Right lobe of liver (tissue), 4 donors: Measurements from ENCODE around the gene NT5C3B.

Experiments used
- CTCF ChIP-seq, 4 donors: fragments of 200-600 bp in 3 of 4; fragments of 450-650 bp in 1 of 4; IDR thresholded peaks; one replicate each; pipeline versions ENCODE4 v1.5.1 to v1.8.0; 2016 to 2022; ENCODE audit warnings: antibody characterized with exemption in 4 of 4, mild to moderate bottlenecking in 2 of 4
- POLR2A ChIP-seq: fragments of 450-650 bp; IDR thresholded peaks from one replicate; pipeline ENCODE4 v1.6.1; 2017; ENCODE audit warnings: antibody characterized with exemption, mild to moderate bottlenecking
- donor health status: DM: no; HTN: no; CAD: no.
- donor health status: DM: no; HTN: no; CAD: no.
- donor health status: DM: no; HTN: yes; CAD: no.

DNA sequence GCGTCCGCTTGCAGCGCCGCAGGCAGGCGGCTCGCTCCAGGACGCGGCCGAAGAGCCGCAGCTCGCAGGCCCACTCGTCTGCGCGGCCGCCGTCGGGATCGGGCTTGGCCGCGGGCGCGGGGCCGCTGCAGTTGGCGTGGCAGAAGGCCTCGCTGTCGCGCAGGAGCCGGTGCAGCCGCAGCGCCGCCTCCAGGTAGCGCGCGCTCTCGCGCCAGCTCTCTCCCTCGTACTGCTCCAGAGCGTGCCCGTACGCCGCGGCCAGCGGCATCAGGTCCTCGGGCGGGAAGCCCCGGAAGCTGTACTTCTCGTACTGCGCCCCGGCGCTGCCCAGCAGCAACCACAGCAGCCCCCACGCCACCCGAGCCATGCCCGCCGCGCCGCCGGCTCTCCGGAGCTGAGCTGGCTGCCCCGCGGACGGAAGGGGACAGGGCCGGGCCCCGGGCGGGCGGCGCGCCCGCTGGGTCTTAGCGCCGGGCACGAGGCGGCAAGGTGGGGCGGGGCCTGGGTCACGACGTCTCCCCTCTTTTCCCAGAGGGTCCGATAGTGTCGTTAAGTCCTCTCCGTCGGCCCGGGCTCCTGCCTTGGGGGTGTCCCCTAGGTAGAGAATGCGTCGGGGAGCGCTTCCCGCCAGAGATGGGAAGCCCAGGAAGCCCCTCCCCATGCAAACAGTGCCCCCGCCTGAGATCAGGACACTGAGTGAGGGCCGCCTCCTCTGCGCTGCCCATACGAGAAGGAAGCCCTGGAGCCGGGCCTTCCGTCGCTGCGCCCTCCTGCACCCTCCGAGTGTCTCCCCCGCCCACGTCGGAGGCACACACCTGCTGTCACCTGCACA is 24.3 kb downstream of the NT5C3B start, which contains the start of gene P3H4:
- TF ChIP-seq CTCF (IDR thresholded peaks at IDR 0.05) (peak; percentile 55 to 80 (median 76)), POLR2A (peak; percentile 42)
